H1 (cell line): ENCODE data around the gene GPR31.
"Not testable (repeated sequence)": the region's sequence is repeated elsewhere in the genome, so short reads cannot be mapped to it uniquely, and the experiment has no call there.

Experiments used
- EZH2 ChIP-seq: fragments of 200-600 bp; sonication (generic); IDR thresholded peaks from 2 replicates; pipeline ENCODE4 v1.7.1; 2012; ENCODE audit warnings: low read depth, mild to moderate bottlenecking, moderate library complexity, low read length, inconsistent platforms; ENCODE audit not compliant: severe bottlenecking
- FOSL1 ChIP-seq: IDR thresholded peaks from 2 replicates; pipeline ENCODE4 v1.6.1; 2011; ENCODE audit warnings: mild to moderate bottlenecking, low read depth, low read length, moderate library complexity; ENCODE audit not compliant: insufficient read depth
- GABPA ChIP-seq: IDR thresholded peaks from 2 replicates; pipeline ENCODE4 v1.6.1; 2011; ENCODE audit warnings: mild to moderate bottlenecking, low read length, moderate library complexity, borderline replicate concordance; ENCODE audit not compliant: insufficient read depth
- JUND ChIP-seq: IDR thresholded peaks from 2 replicates; pipeline ENCODE4 v1.6.1; 2011; ENCODE audit warnings: mild to moderate bottlenecking, improper control_type of control experiment, low read length
- POLR2A ChIP-seq, 2 experiments: IDR thresholded peaks; 1 replicate in 1 of 2; 2 replicates in 1 of 2; pipeline ENCODE4 v1.6.1; 2011; ENCODE audit warnings: low read depth in 2 of 2, low read length in 2 of 2, mild to moderate bottlenecking in 2 of 2; ENCODE audit errors: control extremely low read depth in 1 of 2
- POLR2AphosphoS5 ChIP-seq: IDR thresholded peaks from 2 replicates; pipeline ENCODE4 v1.6.1; 2011; ENCODE audit warnings: low read depth, low read length
- TAF7 ChIP-seq: optimal IDR thresholded peaks from 2 replicates; pipeline ENCODE3; 2011; ENCODE audit warnings: low read depth, mild to moderate bottlenecking, inconsistent platforms, low read length, moderate library complexity, borderline replicate concordance
- YY1 ChIP-seq: IDR thresholded peaks from 2 replicates; pipeline ENCODE4 v1.6.1; 2011; ENCODE audit warnings: low read depth, mild to moderate bottlenecking, low read length
- TF ChIP-seq, protein P1 (sequence below), 3 experiments: IDR thresholded peaks; 1 replicate in 2 of 3; 2 replicates in 1 of 3; pipeline versions ENCODE4 v1.5.1 to v1.6.1; 2011; ENCODE audit warnings: low read length in 3 of 3, mild to moderate bottlenecking in 3 of 3, inconsistent platforms in 2 of 3, low read depth in 1 of 3, moderate library complexity in 1 of 3; ENCODE audit not compliant: insufficient read depth in 1 of 3; ENCODE audit errors: control extremely low read depth in 1 of 3

DNA sequence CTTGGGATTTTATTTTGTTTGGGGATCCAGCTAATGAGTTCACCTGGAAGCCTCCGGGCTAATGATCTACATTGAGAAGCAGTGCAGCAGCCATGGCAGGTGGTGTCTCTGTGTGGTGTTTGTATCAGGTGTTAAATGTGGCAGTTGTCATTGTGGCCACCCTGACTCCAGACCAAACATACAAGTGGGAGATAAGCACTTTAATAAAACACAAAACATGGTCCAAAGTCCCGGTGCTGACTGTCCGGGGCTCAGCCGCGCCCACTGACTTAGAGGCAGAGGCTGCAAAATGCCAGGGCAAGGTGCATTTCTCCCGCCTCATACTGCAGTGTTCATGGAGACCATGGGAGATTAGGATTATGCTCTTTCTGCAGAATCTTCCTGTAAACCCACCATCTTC is 23.6 kb upstream of the GPR31 start:
- not testable (repeated sequence) for TF ChIP-seq EZH2; YY1; GABPA; POLR2AphosphoS5; POLR2A (IDR thresholded peaks at IDR 0.05; ENCODE audit: control extremely low read depth in 1 of 2, low read depth in 2 of 2, low read length in 2 of 2); JUND; FOSL1; TAF7
- TF ChIP-seq, protein P1, sequence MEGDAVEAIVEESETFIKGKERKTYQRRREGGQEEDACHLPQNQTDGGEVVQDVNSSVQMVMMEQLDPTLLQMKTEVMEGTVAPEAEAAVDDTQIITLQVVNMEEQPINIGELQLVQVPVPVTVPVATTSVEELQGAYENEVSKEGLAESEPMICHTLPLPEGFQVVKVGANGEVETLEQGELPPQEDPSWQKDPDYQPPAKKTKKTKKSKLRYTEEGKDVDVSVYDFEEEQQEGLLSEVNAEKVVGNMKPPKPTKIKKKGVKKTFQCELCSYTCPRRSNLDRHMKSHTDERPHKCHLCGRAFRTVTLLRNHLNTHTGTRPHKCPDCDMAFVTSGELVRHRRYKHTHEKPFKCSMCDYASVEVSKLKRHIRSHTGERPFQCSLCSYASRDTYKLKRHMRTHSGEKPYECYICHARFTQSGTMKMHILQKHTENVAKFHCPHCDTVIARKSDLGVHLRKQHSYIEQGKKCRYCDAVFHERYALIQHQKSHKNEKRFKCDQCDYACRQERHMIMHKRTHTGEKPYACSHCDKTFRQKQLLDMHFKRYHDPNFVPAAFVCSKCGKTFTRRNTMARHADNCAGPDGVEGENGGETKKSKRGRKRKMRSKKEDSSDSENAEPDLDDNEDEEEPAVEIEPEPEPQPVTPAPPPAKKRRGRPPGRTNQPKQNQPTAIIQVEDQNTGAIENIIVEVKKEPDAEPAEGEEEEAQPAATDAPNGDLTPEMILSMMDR (IDR thresholded peaks at IDR 0.05; ENCODE audit: control extremely low read depth in 1 of 3, insufficient read depth in 1 of 3, low read depth in 1 of 3, low read length in 3 of 3): not testable (repeated sequence)
